Stimulated activated CD8-positive, alpha-beta memory T cell treated with anti-CD3 and anti-CD28 coated beads, Interleukin-2, amount 100 ng/mL, for 48 hours (primary cell): ENCODE results near the gene MED10.
"Not testable (repeated sequence)": the region's sequence is repeated elsewhere in the genome, so short reads cannot be mapped to it uniquely, and the experiment has no call there.

Source experiments
- DNase-seq, 2 donors: peaks; one replicate each; pipeline ENCODE4 v3.0.0-alpha.2; 2020; ENCODE audit warnings: low read depth in 2 of 2

MED10 gene

GRCh38 chr5:6373081-6373846, 5.1 kb downstream of the MED10 start:
- DNase-seq: no peak

GRCh38 chr5:6372251-6373080, 5.9 kb downstream of the MED10 start:
- no peak for DNase-seq

- DNase-seq: no peak
Measured at GRCh38 chr5:6371079-6371810, 7.1 kb downstream of the MED10 start.

- no peak for DNase-seq
Measured at GRCh38 chr5:6370580-6370979, 7.8 kb downstream of the MED10 start.

GRCh38 chr5:6365977-6366590, 12.3 kb downstream of the MED10 start:
- no peak for DNase-seq

- no peak for DNase-seq
Measured at GRCh38 chr5:6365142-6365976, 13.0 kb downstream of the MED10 start.

GRCh38 chr5:6363454-6364011, 14.8 kb downstream of the MED10 start:
- DNase-seq: not testable (repeated sequence)

GRCh38 chr5:6362846-6363245, 15.5 kb downstream of the MED10 start:
- no peak for DNase-seq

- DNase-seq: no peak
Measured at GRCh38 chr5:6361101-6361500, 17.2 kb downstream of the MED10 start.

- no peak for DNase-seq
Measured at GRCh38 chr5:6360323-6361072, 17.8 kb downstream of the MED10 start.

- no peak for DNase-seq
Measured at GRCh38 chr5:6359555-6360322, 18.6 kb downstream of the MED10 start.

- no peak for DNase-seq
Measured at GRCh38 chr5:6358434-6358820, 19.9 kb downstream of the MED10 start.

- DNase-seq: not testable (repeated sequence)
Measured at GRCh38 chr5:6357817-6358433, 20.4 kb downstream of the MED10 start.

GRCh38 chr5:6356578-6357164, 21.7 kb downstream of the MED10 start:
- DNase-seq: no peak

- DNase-seq: no peak
Measured at GRCh38 chr5:6355294-6355693, 23.1 kb downstream of the MED10 start.

GRCh38 chr5:6354848-6355247, 23.5 kb downstream of the MED10 start:
- no peak for DNase-seq

- no peak for DNase-seq
Measured at GRCh38 chr5:6353602-6354302, 24.6 kb downstream of the MED10 start.
